ENCODE measurements around the gene MAB21L4.
"Not testable (repeated sequence)": the region's sequence is repeated elsewhere in the genome, so short reads cannot be mapped to it uniquely, and the experiment has no call there.

Gene MAB21L4

DNA sequence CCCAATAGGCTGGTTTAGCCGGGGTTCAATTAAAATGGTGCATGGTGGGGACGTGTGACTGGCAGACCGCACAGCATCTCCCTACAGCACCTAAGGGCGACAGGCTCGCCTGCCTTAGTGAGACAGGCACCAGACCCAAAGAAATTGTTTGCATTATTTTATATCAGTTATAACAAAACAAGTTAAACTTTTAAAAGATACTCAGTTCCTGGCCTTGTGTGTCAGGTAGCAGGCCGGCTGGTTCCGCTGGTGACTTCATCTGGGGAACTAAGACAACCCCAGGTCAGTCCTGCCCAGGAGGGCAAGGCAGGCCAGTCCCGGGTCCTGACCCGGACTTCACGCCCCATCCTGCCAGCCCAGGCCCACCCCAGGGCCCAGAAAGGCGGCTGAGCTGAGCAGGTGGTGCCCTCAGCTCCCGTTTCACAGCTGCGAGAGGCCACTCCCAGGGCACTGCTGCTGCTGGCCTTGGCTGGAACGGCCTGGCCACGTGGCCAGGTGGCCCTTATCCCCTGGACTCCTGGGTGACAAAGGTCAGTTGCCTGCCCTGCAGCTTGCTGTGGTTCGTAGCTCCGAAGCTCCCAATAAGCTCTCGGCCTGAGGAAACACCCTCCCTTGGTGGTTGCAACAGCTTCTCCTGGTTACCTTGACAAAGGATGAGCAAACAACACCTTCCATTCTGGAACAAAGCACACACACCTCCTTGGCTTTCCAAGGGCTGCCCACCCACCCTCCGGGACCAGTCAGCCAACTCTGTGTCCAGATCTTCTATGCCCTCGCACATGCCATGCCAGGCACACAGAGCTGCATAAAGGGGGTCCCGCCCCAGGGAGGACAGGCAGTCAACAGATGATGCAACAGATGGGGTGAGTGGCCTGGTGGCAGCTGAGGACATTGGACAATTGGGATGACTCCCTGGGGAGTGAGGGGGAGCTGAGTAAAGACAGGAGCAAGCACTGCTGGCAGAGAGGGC lies 38.6 kb downstream of the MAB21L4 start:
- no peak for DNase-seq

DNA sequence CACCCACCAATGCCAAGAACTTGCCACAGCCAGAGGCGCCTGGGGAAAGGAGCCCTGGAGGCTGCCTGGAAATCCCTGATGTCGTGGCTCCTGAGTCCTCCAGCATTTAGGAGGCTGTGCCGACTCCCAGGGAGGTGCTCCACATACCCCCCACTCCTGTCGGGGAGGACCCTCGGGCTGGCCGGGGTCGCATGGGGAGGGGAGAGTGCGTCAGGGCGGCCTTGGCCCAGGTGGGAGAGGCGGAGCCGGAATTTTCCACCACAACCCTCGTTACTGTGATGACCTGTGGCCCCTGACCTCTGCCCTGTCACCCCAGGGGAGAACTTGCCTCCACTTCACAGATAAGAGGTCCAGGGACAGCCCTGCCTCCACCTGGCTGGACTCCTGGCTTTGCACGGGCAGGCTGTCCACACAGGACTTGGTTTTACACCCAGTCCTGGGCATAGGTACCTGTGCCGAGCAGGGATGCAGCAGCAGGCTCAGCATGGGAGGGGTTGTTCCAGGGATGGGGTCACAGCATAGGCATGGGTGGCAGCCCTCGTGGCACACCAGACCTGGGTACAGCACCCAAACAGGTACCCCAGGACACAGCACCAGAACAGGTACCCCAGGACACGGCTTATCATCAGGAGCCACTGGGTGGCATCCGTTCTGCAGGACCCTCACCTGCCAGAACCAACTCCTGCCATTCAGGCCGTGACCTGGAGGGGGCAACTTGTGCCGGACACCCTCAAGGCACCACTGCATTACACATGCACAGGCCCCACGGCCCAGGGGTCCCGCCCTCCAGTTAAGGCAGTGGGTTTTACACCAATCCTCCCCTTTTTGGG lies 39.6 kb downstream of the MAB21L4 start:
- no peak for DNase-seq

DNA sequence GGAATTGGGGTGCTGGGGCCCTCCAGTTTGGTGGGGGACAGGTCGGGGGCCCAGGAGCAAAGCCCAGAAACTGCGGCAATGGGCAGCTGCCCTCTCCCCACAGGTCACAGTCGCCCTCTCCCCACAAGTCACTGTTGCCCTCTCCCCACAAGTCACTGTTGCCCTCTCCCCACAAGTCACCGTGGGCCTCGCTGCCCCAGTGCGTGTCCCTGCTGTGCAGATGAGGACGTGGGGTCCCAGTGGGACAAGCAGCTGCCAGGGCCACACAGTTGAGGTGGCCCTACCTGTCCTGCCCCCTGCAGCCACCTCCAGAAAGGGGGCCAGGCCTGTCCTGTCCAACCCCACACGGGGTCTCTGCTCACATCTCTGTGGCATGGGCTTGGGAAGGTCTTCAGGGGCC lies 40.3 kb downstream of the MAB21L4 start:
- no peak for DNase-seq

DNA sequence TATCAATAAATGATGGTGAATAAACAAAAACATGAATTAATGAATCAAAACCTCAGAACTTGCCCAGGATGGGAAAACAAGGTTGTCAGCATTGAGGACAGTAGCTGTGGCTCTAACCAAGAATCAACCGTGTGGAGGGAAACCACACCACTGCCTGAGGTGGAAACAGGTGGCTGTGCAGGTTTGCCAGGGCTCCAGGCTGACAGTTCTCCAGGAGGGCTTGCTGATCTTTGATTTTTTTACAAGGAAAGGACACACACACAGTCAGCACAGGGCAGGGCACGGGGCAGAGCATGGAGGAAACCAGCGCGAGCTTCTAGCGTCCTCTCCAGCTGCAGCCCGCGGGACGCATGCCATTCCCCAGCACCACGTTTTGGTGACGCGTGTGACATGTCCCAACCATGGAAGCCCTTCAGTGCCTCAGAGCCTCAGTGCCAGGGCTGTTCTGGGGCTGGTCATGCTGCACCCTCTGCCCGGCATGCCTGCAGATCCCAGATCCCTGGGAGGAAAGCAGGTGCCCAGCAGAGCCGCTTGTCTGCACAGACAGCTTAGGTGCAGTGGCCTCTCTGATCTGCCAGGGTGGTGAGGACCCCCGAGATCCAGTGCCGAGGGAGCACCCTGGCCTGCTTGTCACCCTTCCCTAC lies 43.2 kb downstream of the MAB21L4 start:
- DNase-seq: no peak

- peak; percentile 78 to 80 for DNase-seq
Measured at GRCh38 chr2:240851078-240851991, 44.6 kb downstream of the MAB21L4 start.

GRCh38 chr2:240850756-240851077 lies 45.2 kb downstream of the MAB21L4 start:
- DNase-seq: no peak

GRCh38 chr2:240850026-240850425 lies 45.9 kb downstream of the MAB21L4 start:
- DNase-seq: no peak

DNA sequence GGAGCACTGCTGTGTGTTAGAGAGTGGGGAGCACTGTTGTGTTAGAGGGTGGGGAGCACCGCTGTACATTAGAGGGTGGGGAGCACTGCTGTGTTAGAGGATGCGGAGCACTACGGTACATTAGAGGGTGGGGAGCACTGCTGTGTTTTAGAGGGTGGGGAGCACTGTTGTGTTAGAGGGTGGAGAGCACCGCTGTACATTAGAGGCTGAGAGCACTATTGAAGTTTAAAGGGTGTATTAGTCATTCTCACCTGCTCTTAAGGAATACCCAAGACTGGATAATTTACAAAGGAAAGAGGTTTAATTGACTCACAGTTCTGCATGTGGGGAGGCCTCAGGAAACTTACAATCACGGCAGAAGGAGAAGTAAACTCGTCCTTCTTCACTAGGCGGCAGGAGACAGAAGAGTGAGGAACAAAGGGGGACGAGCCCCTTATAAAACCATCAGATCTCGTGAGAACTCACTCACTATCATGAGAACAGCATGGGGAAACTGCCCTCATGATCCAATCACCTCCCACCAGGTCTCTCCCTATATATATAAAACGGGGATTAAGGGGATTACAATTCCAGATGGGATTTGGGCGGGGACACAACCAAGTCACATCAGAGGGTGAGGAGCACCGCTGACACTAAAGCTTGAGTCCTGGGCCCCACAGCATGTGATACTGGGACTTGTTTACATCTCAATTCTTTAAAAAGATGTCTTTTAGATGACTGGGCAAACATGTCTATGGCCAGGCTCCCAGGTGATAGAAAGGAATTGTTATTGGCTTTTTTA lies 46.9 kb downstream of the MAB21L4 start:
- DNase-seq: no peak

- no peak for DNase-seq
Measured at GRCh38 chr2:240847817-240848216, 48.1 kb downstream of the MAB21L4 start.

- no peak for DNase-seq
Measured at GRCh38 chr2:240846873-240847595, 48.9 kb downstream of the MAB21L4 start.

DNA sequence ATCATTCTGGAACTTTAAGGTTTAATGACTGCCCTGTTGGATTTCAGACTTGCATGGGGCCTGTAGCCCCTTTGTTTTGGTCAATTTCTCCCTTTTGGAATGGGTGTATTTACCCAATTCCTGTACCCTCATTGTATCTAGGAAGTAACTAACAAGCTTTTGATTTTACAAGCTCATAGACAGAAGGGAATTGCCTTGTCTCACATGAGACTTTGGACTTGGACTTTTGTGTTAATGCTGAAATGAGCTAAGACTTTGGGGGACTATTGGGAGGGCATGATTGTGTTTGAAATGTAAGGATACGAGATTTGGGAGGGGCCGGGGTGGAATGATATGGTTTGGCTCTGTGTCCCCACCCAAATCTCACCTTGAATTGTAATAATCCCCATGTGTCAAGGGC lies 49.6 kb downstream of the MAB21L4 start:
- not testable (repeated sequence) for DNase-seq

DNA sequence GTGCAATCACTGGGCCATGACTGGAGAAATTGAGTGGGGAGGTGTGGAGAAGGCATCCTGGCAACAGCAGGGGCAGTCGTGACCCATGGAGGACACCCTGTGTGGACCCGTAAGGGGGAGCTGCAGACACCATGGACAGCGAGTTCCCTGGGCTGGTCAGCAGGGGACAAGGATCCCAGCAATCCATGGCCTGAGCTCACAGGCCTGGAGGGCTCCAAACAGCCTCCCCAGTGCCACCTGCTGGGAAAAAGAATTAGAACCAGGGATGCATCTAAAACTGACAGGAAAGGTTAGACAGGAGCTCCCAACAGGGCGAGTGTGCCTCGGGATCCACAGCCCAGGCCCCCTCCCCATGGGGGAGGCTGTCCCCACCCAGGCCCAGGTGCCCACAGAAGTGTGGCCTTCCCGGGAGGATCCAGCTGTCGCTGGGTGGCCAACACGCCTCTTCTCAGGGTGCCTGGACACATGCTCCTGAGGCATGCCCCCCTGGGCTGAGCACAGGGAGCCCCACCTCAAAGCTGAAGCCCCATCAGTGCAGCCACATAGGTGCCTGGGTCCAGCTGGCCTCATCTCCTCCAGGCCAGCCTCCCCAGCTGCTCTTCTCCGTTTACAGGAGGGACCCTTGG lies 55.4 kb downstream of the MAB21L4 start:
- DNase-seq: peak in 1 of 2 donors; percentile 24

GRCh38 chr2:240839152-240840143 lies 56.5 kb downstream of the MAB21L4 start:
- no peak for DNase-seq

DNA sequence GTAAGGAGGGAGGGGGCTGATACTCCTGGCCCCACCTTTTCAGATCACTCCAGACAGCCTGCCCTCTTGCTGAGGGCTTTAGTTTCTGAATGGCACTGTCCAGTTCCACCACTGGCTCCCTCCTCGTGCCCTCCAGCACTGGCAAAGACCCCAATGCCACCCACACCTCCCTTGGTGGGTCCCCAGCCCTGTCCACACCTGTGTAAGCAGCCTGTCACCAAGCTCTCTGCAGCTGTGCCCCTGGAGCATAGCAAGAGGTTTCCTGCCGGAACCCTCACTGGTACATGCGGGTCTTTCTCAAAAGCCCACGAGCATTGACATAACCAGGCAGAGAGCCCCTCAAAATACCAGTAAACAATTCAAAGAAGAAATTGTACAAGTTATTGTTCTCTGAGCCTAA lies 58.3 kb downstream of the MAB21L4 start:
- DNase-seq: no peak

- no peak for DNase-seq
Measured at GRCh38 chr2:240836781-240837467, 59.0 kb downstream of the MAB21L4 start.

Data from CD4-positive, alpha-beta T cell treated with Interleukin-4 for 1 hour (primary cell).